ENCODE data around the gene P2RY12.

DNA sequence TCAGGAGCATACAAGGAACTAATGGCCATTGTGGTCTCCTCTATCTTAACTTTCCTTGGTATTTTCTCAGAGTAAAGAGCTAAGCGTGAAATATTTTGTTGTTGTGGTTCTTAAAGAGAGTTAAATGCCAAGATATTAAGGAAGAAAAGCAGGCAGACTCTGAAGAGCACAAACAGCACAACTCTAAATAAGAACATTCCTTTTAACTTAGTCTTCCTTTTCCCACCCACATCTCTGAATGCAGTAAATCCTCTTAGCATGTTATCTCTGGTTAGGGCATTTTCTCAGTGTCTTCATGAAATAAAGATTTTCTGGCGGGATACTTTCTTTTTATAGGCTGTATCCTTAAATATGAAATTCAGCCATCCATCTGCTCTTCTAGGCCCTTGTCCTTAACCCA lies 69.4 kb downstream of the P2RY12 start:
- TF ChIP-seq POLR2AphosphoS5 (IDR thresholded peaks at IDR 0.05), result no peak
- TF ChIP-seq POLR2A (IDR thresholded peaks at IDR 0.05), result no peak
- TF ChIP-seq, protein P1, sequence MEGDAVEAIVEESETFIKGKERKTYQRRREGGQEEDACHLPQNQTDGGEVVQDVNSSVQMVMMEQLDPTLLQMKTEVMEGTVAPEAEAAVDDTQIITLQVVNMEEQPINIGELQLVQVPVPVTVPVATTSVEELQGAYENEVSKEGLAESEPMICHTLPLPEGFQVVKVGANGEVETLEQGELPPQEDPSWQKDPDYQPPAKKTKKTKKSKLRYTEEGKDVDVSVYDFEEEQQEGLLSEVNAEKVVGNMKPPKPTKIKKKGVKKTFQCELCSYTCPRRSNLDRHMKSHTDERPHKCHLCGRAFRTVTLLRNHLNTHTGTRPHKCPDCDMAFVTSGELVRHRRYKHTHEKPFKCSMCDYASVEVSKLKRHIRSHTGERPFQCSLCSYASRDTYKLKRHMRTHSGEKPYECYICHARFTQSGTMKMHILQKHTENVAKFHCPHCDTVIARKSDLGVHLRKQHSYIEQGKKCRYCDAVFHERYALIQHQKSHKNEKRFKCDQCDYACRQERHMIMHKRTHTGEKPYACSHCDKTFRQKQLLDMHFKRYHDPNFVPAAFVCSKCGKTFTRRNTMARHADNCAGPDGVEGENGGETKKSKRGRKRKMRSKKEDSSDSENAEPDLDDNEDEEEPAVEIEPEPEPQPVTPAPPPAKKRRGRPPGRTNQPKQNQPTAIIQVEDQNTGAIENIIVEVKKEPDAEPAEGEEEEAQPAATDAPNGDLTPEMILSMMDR (IDR thresholded peaks at IDR 0.05), result no peak
- TF ChIP-seq EP300 (IDR thresholded peaks at IDR 0.05), result no peak
